ENCODE data around the gene DNAH12.

GRCh38 chr3:57350271-57350670, 193.9 kb downstream of the DNAH12 start:
- TF ChIP-seq EZH2 (IDR thresholded peaks at IDR 0.05; ENCODE audit: insufficient read depth, poor library complexity, severe bottlenecking) (no peak), EZH2phosphoT487 (IDR thresholded peaks at IDR 0.05; ENCODE audit: insufficient read depth, low read depth) (no peak)
